CD14-positive monocyte (primary cell): ENCODE results near the gene MAP2K6. TPM values are rescaled to one million over a fixed set of nuclear protein-coding genes. Genes with fewer than 3 reads are reported as not detected.

ENCODE experiments used
- DNase-seq, 3 donors: peaks; one replicate each; pipeline ENCODE4 v3.0.0-alpha.2; 2011 to 2022
- H2AFZ ChIP-seq: 2 replicates; pipeline ENCODE4 v1.6.0; 2012; ENCODE audit warnings: mild to moderate bottlenecking, low read depth, low read length, inconsistent platforms; ENCODE audit not compliant: insufficient read depth, poor library complexity, severe bottlenecking
- H3K27ac ChIP-seq, 2 donors: 1 replicate in 1 of 2; 2 replicates in 1 of 2; pipeline ENCODE4 v1.5.1; 2012 to 2013; ENCODE audit warnings: low read length in 2 of 2, control low read depth in 1 of 2, inconsistent platforms in 1 of 2, low read depth in 1 of 2, mild to moderate bottlenecking in 1 of 2
- H3K27me3 ChIP-seq, 2 donors: one replicate each; pipeline versions ENCODE4 v1.6.0 to v1.6.1; 2011 to 2013; ENCODE audit warnings: low read length in 2 of 2; ENCODE audit not compliant: control insufficient read depth in 2 of 2, insufficient read depth in 2 of 2
- H3K36me3 ChIP-seq, 2 donors: replicated peaks in 1 of 2; 1 replicate in 1 of 2; 2 replicates in 1 of 2; pipeline versions ENCODE4 v1.5.1 to v1.6.1; 2012 to 2013; ENCODE audit warnings: low read length in 2 of 2, control low read depth in 1 of 2, inconsistent platforms in 1 of 2, mild to moderate bottlenecking in 1 of 2; ENCODE audit not compliant: insufficient read depth in 2 of 2, control insufficient read depth in 1 of 2
- H3K4me1 ChIP-seq, 2 donors: 1 replicate in 1 of 2; 2 replicates in 1 of 2; pipeline versions ENCODE4 v1.5.1 to v1.6.1; 2012 to 2013; ENCODE audit warnings: low read length in 2 of 2, control low read depth in 1 of 2, inconsistent platforms in 1 of 2, mild to moderate bottlenecking in 1 of 2, moderate library complexity in 1 of 2; ENCODE audit not compliant: insufficient read depth in 2 of 2, control insufficient read depth in 1 of 2
- H3K4me2 ChIP-seq: replicated peaks from 2 replicates; pipeline ENCODE3; 2012; ENCODE audit warnings: low read length, moderate library complexity, mild to moderate bottlenecking; ENCODE audit not compliant: poor library complexity, severe bottlenecking; ENCODE audit errors: extremely low read depth
- H3K4me3 ChIP-seq, 3 experiments: fragments of 200-600 bp in 1 of 3; sonication (generic) in 1 of 3; replicated peaks in 1 of 3; 1 replicate in 2 of 3; 2 replicates in 1 of 3; pipeline ENCODE4 v1.5.1; 2011 to 2013; ENCODE audit warnings: low read length in 3 of 3, mild to moderate bottlenecking in 3 of 3, control low read depth in 2 of 3, low read depth in 2 of 3, inconsistent platforms in 1 of 3, moderate library complexity in 1 of 3
- H3K79me2 ChIP-seq: 2 replicates; pipeline ENCODE4 v1.6.0; 2012; ENCODE audit warnings: mild to moderate bottlenecking, control low read depth, inconsistent platforms, low read length, moderate library complexity; ENCODE audit not compliant: insufficient read depth
- H3K9ac ChIP-seq: 2 replicates; pipeline ENCODE4 v1.6.0; 2017; ENCODE audit warnings: low read length, mild to moderate bottlenecking; ENCODE audit not compliant: insufficient read depth, poor library complexity, severe bottlenecking
- H3K9me3 ChIP-seq, 2 donors: replicated peaks in 1 of 2; 1 replicate in 1 of 2; 2 replicates in 1 of 2; pipeline versions ENCODE4 v1.5.1 to v1.6.1; 2012 to 2013; ENCODE audit warnings: low read length in 2 of 2, control low read depth in 1 of 2; ENCODE audit not compliant: control insufficient read depth in 1 of 2, insufficient read depth in 1 of 2
- H4K20me1 ChIP-seq: 2 replicates; pipeline ENCODE4 v1.6.0; 2012; ENCODE audit warnings: mild to moderate bottlenecking, low read length, control low read depth, moderate library complexity; ENCODE audit not compliant: insufficient read depth
- H3K27ac Mint-ChIP-seq, 7 donors: one replicate each; pipeline ENCODE4 v1.8.0; 2020; ENCODE audit warnings: mild to moderate bottlenecking in 7 of 7, mixed read lengths in 7 of 7, moderate library complexity in 6 of 7, inconsistent platforms in 2 of 7
- H3K27me3 Mint-ChIP-seq, 3 donors: one replicate each; pipeline ENCODE4 v1.8.0; 2021 to 2022; ENCODE audit warnings: low read depth in 3 of 3, mild to moderate bottlenecking in 3 of 3, mixed read lengths in 3 of 3, moderate library complexity in 3 of 3, inconsistent platforms in 1 of 3
- H3K36me3 Mint-ChIP-seq, 2 donors: one replicate each; pipeline ENCODE4 v1.8.0; 2020; ENCODE audit warnings: mixed read lengths in 2 of 2, inconsistent platforms in 1 of 2, mild to moderate bottlenecking in 1 of 2
- H3K4me1 Mint-ChIP-seq: one replicate; pipeline ENCODE4 v1.8.0; 2020; ENCODE audit warnings: mild to moderate bottlenecking, mixed read lengths
- H3K4me3 Mint-ChIP-seq, 2 donors: one replicate each; pipeline ENCODE4 v1.8.0; 2020; ENCODE audit warnings: mild to moderate bottlenecking in 2 of 2, mixed read lengths in 2 of 2, moderate library complexity in 1 of 2
- H3K9me3 Mint-ChIP-seq, 7 donors: one replicate each; pipeline ENCODE4 v1.8.0; 2020 to 2022; ENCODE audit warnings: mixed read lengths in 7 of 7, mild to moderate bottlenecking in 6 of 7, moderate library complexity in 6 of 7, inconsistent platforms in 2 of 7
- CTCF ChIP-seq: fragments of 200-600 bp; IDR thresholded peaks from one replicate; pipeline ENCODE4 v1.8.0; 2022; ENCODE audit warnings: antibody characterized with exemption, mild to moderate bottlenecking
- WGBS: methylation state at CpG from one replicate; pipeline ENCODE4 v1.1.5; 2013; ENCODE audit warnings: missing lambda C conversion rate; ENCODE audit not compliant: insufficient coverage; 5-methylcytosine and 5-hydroxymethylcytosine counted together
- intact Hi-C, 2 donors: fragments of 100-400 bp; cut with micrococcal nuclease; formaldehyde crosslinking; loops; one replicate each; pipeline versions ENCODE4 v1.15.0 to v1.15.1; 2023
- polyA plus RNA-seq, 3 donors: library from polyadenylated mRNA; depleted of rRNA in 1 of 3; unstranded in 2 of 3; stranded (reverse) in 1 of 3; fragments of 300-500 nt in 2 of 3; fragments of >200 nt in 1 of 3; fragmentation: Illumina TruSeq in 2 of 3; gene quantifications; 1 replicate in 2 of 3; 2 replicates in 1 of 3; pipeline ENCODE4 v1.2.3, GENCODE V29; 2012 to 2021

MAP2K6 gene
- polyA plus RNA-seq, 3 donors: 13.5 to 28.9 (median 18.5) TPM

DNA sequence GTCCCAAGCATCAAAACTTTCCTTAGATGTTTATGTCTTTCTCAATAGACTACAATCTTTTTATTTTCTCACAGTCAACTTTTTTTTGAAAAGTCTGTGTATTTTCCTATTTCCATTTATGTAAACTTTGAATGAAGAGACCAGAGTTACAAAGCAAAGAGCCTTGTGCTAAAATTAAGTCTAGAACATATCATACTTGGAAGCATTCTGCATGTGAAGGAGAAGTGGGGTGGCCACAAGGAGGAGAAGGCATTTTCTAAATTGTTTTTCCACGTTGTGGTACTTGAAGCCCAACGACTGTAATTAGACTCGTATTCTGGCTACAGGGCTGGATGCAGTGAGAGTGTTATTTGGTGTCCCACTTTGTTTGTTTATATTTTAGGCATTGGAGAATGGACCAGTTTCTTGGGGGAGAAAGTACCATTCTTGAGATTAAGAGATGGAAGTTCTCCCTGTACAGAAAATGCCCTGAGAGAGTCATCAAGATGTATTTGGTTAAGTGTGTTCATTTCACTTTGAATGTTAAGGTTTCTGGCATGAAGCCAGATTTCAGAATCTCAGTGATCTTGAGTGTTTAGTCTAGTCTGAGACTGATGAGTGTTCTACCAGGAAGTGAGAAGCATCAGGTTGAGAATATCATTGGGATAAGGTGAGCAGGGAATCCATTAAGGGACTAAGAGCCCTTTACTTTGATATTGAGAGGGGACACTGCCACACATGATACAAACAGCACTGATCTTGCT, 71.6 kb downstream of the MAP2K6 start:
- no peaks in the 10 kb centered on the region for H3K4me1 ChIP-seq
- Mint-ChIP-seq H3K27me3 (peaks cover 0 to 5% (median 2%) of the 10 kb centered on the region in 3 donors), H3K27ac (no peak overlapping the region), H3K9me3 (peaks cover 0 to 3% (median 0%) of the 10 kb centered on the region in 7 donors), H3K4me1 (peaks cover 14% of the 10 kb centered on the region), H3K36me3 (peaks cover 0 to 5% of the 10 kb centered on the region in 2 donors), H3K4me3 (no peak overlapping the region)
- no peaks in the 10 kb centered on the region for H3K79me2 ChIP-seq
- no peaks in the 10 kb centered on the region for H3K27me3 ChIP-seq
- 43% methylated on average over 2 of the region's 3 CpGs for WGBS
- H2AFZ ChIP-seq: no peak overlapping the region
- no peaks in the 10 kb centered on the region for H3K9me3 ChIP-seq
- no peak overlapping the region for H3K27ac ChIP-seq
- H4K20me1 ChIP-seq: no peaks in the 10 kb centered on the region
- no peak overlapping the region for H3K4me2 ChIP-seq
- H3K4me3 ChIP-seq: no peak overlapping the region
- no peak for DNase-seq
- no peak overlapping the region for H3K9ac ChIP-seq
- intact Hi-C loops: no loop called here
- TF ChIP-seq CTCF: no peak
- no peaks in the 10 kb centered on the region for H3K36me3 ChIP-seq

DNA sequence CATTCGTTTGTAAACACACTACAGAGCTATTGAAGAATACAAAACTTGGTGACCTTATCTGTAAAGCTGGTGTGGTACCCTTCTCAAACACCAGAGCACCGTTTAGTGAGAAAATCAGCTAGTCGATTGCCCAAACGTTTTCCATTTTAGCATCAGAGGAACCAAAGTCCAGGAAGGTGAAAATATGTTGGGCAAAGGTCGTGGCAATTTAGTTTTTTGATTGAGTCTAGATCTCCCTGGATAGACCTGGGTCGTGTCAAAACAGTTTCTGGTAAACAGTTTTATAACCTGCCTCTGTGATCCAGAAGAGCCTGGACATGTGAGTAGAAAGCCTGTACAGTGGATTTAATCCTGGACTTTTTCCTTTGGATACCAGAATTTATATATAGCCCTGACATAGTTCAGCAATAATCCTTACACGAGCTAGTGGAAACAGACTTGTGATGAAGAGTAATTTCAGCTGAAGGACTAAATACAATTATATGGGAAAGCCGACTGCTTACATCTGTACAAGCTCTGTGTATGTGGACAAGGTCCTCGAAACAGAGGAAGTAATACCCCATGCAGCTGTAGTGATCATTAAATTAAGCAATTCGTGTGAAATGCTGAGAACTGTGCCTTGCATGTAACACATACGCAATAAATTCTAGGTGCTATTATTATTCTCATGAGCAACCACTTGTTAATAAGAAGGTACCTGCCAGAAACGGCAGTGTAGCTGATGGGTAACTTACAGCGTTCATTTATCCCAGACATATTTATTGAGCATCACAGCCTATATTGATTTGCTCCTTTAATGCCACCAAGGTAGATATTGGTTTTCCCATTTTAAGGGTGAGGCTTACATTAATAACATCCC, 72.5 kb downstream of the MAP2K6 start:
- Histone ChIP-seq H3K36me3 (no peaks in the 10 kb centered on the region), H3K9ac (no peak overlapping the region), H3K4me2 (no peak overlapping the region), H4K20me1 (no peaks in the 10 kb centered on the region), H3K27ac (no peak overlapping the region), H3K27me3 (no peaks in the 10 kb centered on the region), H2AFZ (no peak overlapping the region), H3K4me1 (no peaks in the 10 kb centered on the region), H3K79me2 (no peaks in the 10 kb centered on the region), H3K9me3 (no peaks in the 10 kb centered on the region), H3K4me3 (no peak overlapping the region)
- no peak for TF ChIP-seq CTCF
- Mint-ChIP-seq H3K27me3 (peaks cover 0 to 5% (median 2%) of the 10 kb centered on the region in 3 donors), H3K4me3 (no peak overlapping the region), H3K27ac (no peak overlapping the region), H3K4me1 (peaks cover 14% of the 10 kb centered on the region), H3K36me3 (peaks cover 0 to 5% of the 10 kb centered on the region in 2 donors), H3K9me3 (peaks cover 0 to 3% (median 0%) of the 10 kb centered on the region in 7 donors)
- intact Hi-C loops: no loop called here
- DNase-seq: no peak
- WGBS: 96% methylated on average over 5 of the region's 13 CpGs
